ENCODE results near the gene CMC1.
A peak's percentile ranks its signal among the peaks of the same experiment; 100 is the strongest.

Gene CMC1

GRCh38 chr3:28228623-28229022, 12.8 kb upstream of the CMC1 start:
- no peaks in the 10 kb centered on the region for H3K9me3 Mint-ChIP-seq
- H3K4me3 Mint-ChIP-seq, result no peak overlapping the region
- H3K27ac Mint-ChIP-seq, result no peak overlapping the region
- H3K27me3 Mint-ChIP-seq, result no peaks in the 10 kb centered on the region
- H3K4me1 Mint-ChIP-seq (ENCODE audit: low read depth), result peaks cover 12% of the 10 kb centered on the region
- no peaks in the 10 kb centered on the region for H3K36me3 Mint-ChIP-seq (ENCODE audit: low read depth)

DNA sequence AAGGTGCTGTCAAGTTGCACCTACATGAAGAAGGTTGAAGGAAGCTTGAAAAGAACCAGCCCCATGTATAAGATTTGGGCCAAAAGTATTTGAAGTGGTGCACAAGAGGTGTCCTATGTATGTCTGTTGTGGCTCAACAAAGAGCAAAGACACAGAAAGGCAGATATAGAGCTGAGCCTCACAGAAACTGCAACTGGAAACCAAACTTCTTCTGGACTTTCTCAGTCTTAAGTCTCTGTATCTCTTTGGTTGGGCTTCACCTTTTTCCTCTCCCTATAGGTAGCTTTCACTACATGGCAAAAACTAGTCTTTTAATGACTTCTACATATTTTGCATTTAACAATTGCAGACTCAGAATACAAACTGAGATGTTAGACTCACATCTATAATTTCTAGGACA, 8.8 kb upstream of the CMC1 start:
- Mint-ChIP-seq H3K27ac (no peak overlapping the region), H3K27me3 (no peaks in the 10 kb centered on the region), H3K4me3 (no peak overlapping the region), H3K9me3 (no peaks in the 10 kb centered on the region), H3K4me1 (ENCODE audit: low read depth) (peaks cover 5% of the 10 kb centered on the region), H3K36me3 (ENCODE audit: low read depth) (no peaks in the 10 kb centered on the region)

DNA sequence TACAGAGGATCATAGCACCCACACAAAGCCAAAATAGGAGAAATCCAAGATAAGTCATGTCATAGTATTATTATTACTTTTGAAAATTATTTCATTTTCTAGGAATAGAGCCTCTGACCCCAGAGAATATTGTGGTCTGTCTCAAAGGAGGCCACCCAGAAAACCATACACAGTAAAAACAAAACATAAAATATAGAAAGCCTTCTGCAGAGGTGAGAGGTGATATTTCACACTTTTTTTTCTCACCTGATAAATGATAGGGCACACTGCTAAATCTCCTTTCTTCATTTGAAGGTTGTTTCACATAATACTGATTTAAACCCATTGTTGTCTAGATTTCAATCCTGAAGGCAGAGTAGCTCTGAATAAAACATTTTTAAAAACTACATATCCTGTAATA, 7.0 kb upstream of the CMC1 start:
- H3K9me3 Mint-ChIP-seq, result no peaks in the 10 kb centered on the region
- no peak overlapping the region for H3K27ac Mint-ChIP-seq
- H3K27me3 Mint-ChIP-seq, result no peaks in the 10 kb centered on the region
- no peaks in the 10 kb centered on the region for H3K36me3 Mint-ChIP-seq (ENCODE audit: low read depth)
- no peak overlapping the region for H3K4me3 Mint-ChIP-seq
- H3K4me1 Mint-ChIP-seq (ENCODE audit: low read depth), result peaks cover 5% of the 10 kb centered on the region

GRCh38 chr3:28239108-28239507, 2.3 kb upstream of the CMC1 start:
- Mint-ChIP-seq H3K4me1 (ENCODE audit: low read depth) (peaks cover 38% of the 10 kb centered on the region), H3K36me3 (ENCODE audit: low read depth) (peaks cover 10% of the 10 kb centered on the region), H3K4me3 (no peak overlapping the region), H3K9me3 (no peaks in the 10 kb centered on the region), H3K27me3 (no peaks in the 10 kb centered on the region), H3K27ac (no peak overlapping the region)

GRCh38 chr3:28240441-28240840, 978 bp upstream of the CMC1 start:
- peaks cover 19% of the 10 kb centered on the region for H3K36me3 Mint-ChIP-seq (ENCODE audit: low read depth)
- no peaks in the 10 kb centered on the region for H3K27me3 Mint-ChIP-seq
- peak overlapping the region; percentile 93 for H3K27ac Mint-ChIP-seq
- H3K4me1 Mint-ChIP-seq (ENCODE audit: low read depth), result peaks cover 48% of the 10 kb centered on the region
- H3K9me3 Mint-ChIP-seq, result no peaks in the 10 kb centered on the region
- H3K4me3 Mint-ChIP-seq, result peak overlapping the region; percentile 95

DNA sequence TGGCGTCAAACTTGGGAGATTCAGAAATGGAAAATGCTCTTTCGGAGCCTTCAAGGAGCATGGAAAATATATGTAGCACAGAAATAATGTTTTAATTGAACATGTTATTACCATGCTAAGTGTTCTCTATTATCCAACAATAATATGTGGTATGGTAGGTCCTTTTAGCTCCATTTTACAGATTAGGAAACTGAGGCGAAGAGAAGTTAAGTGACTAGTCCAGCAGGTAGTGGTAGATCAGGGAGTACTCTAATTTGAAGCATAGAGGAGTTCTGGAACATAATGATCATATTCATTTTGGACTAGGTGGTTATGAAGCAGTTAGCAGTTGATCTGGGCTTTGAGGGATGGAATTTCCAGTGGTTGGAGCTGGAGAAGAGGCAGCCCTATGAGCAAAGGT, 1.1 kb downstream of the CMC1 start:
- Mint-ChIP-seq H3K4me1 (ENCODE audit: low read depth) (peaks cover 64% of the 10 kb centered on the region), H3K27ac (peak overlapping the region; percentile 93), H3K4me3 (peak overlapping the region; percentile 95)

GRCh38 chr3:28243424-28244106, 2.1 kb downstream of the CMC1 start:
- Mint-ChIP-seq H3K4me1 (ENCODE audit: low read depth) (peaks cover 74% of the 10 kb centered on the region), H3K27me3 (no peaks in the 10 kb centered on the region), H3K36me3 (ENCODE audit: low read depth) (peaks cover 24% of the 10 kb centered on the region), H3K27ac (peak overlapping the region; percentile 22), H3K4me3 (peak overlapping the region; percentile 6), H3K9me3 (no peaks in the 10 kb centered on the region)

More for the DNA sequence above, 1.1 kb downstream of the CMC1 start:
- peaks cover 21% of the 10 kb centered on the region for H3K36me3 Mint-ChIP-seq (ENCODE audit: low read depth)
- no peaks in the 10 kb centered on the region for H3K9me3 Mint-ChIP-seq
- no peaks in the 10 kb centered on the region for H3K27me3 Mint-ChIP-seq

- Mint-ChIP-seq H3K9me3 (no peaks in the 10 kb centered on the region), H3K4me1 (ENCODE audit: low read depth) (peaks cover 82% of the 10 kb centered on the region), H3K4me3 (no peak overlapping the region), H3K36me3 (ENCODE audit: low read depth) (peaks cover 24% of the 10 kb centered on the region), H3K27me3 (no peaks in the 10 kb centered on the region), H3K27ac (no peak overlapping the region)
Observed at GRCh38 chr3:28244491-28244890, 3.1 kb downstream of the CMC1 start.

DNA sequence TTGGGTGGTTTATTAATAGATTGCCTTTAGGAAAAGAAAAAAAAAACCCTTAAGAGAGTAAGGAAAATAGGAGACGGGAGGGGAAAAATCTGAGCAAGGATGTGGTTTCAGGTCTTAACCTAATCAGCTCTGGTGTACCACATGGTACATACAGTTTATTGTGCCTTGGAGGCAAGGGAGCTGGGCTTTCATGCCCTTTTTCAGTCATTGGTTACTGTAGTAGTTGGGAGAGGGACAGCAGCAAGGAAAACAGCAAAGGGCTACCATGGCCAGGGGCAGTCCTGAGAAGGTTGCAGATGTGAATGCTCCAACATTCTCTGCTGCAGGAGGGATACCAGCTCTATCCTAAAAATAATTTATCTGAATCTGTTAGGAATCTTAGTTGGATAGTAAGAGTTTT, 5.9 kb downstream of the CMC1 start:
- H3K4me3 Mint-ChIP-seq, result no peak overlapping the region
- no peaks in the 10 kb centered on the region for H3K27me3 Mint-ChIP-seq
- no peaks in the 10 kb centered on the region for H3K9me3 Mint-ChIP-seq
- peaks cover 30% of the 10 kb centered on the region for H3K36me3 Mint-ChIP-seq (ENCODE audit: low read depth)
- peaks cover 88% of the 10 kb centered on the region for H3K4me1 Mint-ChIP-seq (ENCODE audit: low read depth)
- no peak overlapping the region for H3K27ac Mint-ChIP-seq

DNA sequence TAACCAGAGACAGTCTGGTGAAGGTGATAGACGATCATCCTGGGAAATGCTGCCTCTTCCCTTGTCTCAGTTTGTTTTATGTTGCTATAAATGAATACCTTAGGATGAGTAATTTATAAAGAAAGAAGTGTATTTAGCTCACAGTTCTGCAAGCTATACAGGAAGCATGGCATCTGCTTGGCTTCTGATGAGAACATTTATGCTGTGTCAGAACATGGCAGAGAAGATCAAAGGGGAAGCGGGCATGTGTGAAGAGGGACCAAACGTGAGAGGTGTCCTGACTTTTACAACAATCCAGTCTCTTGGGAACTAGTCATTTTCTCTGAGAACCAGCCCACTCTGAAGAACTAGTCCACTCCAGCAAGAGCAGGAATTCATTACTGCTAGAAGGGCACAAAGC, 9.6 kb downstream of the CMC1 start:
- Mint-ChIP-seq H3K36me3 (ENCODE audit: low read depth) (peaks cover 24% of the 10 kb centered on the region), H3K27me3 (no peaks in the 10 kb centered on the region), H3K4me1 (ENCODE audit: low read depth) (peaks cover 67% of the 10 kb centered on the region), H3K27ac (peak overlapping the region; percentile 13), H3K4me3 (no peak overlapping the region), H3K9me3 (no peaks in the 10 kb centered on the region)

DNA sequence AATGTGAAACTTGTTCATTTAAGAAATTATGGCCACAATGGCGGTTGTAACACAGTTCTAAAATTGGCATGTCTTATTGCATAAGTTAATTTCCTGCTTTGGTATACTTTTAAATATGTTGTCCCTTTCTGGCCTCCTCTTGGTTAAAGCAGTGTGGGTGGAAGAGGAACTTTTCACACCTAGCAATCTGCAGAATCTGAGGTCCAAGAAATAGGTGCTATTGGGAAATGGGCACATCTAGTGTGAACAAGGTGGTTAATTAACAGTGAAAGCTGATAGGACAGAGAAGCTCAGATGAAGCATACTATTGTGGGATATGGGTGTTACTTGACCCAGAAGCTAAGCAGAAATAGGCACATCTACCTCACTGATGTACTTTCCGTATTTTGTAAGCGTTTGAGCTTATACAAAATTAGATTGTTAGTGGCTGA, 10.6 kb downstream of the CMC1 start:
- Mint-ChIP-seq H3K4me3 (no peak overlapping the region), H3K4me1 (ENCODE audit: low read depth) (peaks cover 57% of the 10 kb centered on the region), H3K27ac (no peak overlapping the region), H3K36me3 (ENCODE audit: low read depth) (peaks cover 28% of the 10 kb centered on the region), H3K27me3 (no peaks in the 10 kb centered on the region), H3K9me3 (no peaks in the 10 kb centered on the region)

- Mint-ChIP-seq H3K27me3 (no peaks in the 10 kb centered on the region), H3K27ac (no peak overlapping the region), H3K4me3 (no peak overlapping the region), H3K9me3 (no peaks in the 10 kb centered on the region), H3K4me1 (ENCODE audit: low read depth) (peaks cover 45% of the 10 kb centered on the region), H3K36me3 (ENCODE audit: low read depth) (peaks cover 26% of the 10 kb centered on the region)
Observed at GRCh38 chr3:28253040-28253715, 11.8 kb downstream of the CMC1 start.

DNA sequence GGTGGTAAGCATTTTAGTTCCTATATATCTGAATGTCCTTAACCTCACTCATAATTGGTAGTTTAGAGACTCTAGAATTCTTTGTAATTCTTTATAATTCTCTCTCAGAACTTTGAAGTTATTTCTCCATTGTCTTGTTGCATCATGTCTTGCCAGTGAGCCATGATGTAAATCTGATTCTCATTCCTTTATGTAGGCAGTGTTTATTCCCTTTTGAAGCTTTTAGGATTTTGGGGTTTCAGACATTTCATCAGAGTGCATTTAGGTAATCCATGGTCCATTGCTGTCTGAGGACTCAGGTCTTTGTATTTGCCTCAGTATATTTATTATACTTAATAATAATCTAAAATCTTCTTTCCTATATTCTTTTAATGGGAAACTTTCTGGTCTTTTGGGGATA, 20.6 kb downstream of the CMC1 start:
- Mint-ChIP-seq H3K27me3 (no peaks in the 10 kb centered on the region), H3K9me3 (no peaks in the 10 kb centered on the region), H3K4me3 (no peak overlapping the region), H3K4me1 (ENCODE audit: low read depth) (no peaks in the 10 kb centered on the region), H3K27ac (no peak overlapping the region), H3K36me3 (ENCODE audit: low read depth) (peaks cover 32% of the 10 kb centered on the region)

GRCh38 chr3:28265641-28266040, 24.2 kb downstream of the CMC1 start:
- Mint-ChIP-seq H3K27ac (no peak overlapping the region), H3K36me3 (ENCODE audit: low read depth) (peaks cover 55% of the 10 kb centered on the region), H3K27me3 (no peaks in the 10 kb centered on the region), H3K9me3 (no peaks in the 10 kb centered on the region), H3K4me1 (ENCODE audit: low read depth) (no peaks in the 10 kb centered on the region), H3K4me3 (no peak overlapping the region)

- Mint-ChIP-seq H3K4me3 (no peak overlapping the region), H3K9me3 (peaks cover 8% of the 10 kb centered on the region), H3K27ac (no peak overlapping the region), H3K27me3 (no peaks in the 10 kb centered on the region), H3K36me3 (ENCODE audit: low read depth) (peaks cover 79% of the 10 kb centered on the region), H3K4me1 (ENCODE audit: low read depth) (peaks cover 9% of the 10 kb centered on the region)
Observed at GRCh38 chr3:28267984-28268849, 26.8 kb downstream of the CMC1 start.
